Activated CD8-positive, alpha-beta memory T cell treated with anti-CD3 and anti-CD28 coated beads, Interleukin-2, amount 50 U/mL, for 1 hour (primary cell): ENCODE results near the gene JUND.

Experiments
- DNase-seq: peaks from one replicate; pipeline ENCODE4 v3.0.0-alpha.2; 2020; ENCODE audit errors: extremely low read depth

Gene JUND

GRCh38 chr19:18290302-18291018, 9.0 kb upstream of the JUND start:
- DNase-seq, result peak; percentile 79

GRCh38 chr19:18289471-18290301, 8.3 kb upstream of the JUND start:
- DNase-seq, result no peak

GRCh38 chr19:18287836-18288772, 6.7 kb upstream of the JUND start:
- DNase-seq, result no peak

- DNase-seq, result no peak
Measured at GRCh38 chr19:18286973-18287635, 5.7 kb upstream of the JUND start.

GRCh38 chr19:18284712-18285360, 3.4 kb upstream of the JUND start:
- DNase-seq, result no peak

GRCh38 chr19:18283338-18283737, 1.9 kb upstream of the JUND start:
- no peak for DNase-seq

- no peak for DNase-seq
Measured at GRCh38 chr19:18282788-18283141, 1.3 kb upstream of the JUND start.

GRCh38 chr19:18282021-18282787, 782 bp upstream of the JUND start:
- DNase-seq, result no peak

GRCh38 chr19:18280247-18281081, 958 bp downstream of the JUND start:
- no peak for DNase-seq

GRCh38 chr19:18279516-18280246, 1.7 kb downstream of the JUND start:
- DNase-seq, result no peak

GRCh38 chr19:18279266-18279515, 2.2 kb downstream of the JUND start:
- DNase-seq, result no peak

GRCh38 chr19:18278521-18279265, 2.7 kb downstream of the JUND start:
- no peak for DNase-seq

- DNase-seq, result no peak
Measured at GRCh38 chr19:18274781-18275356, 6.6 kb downstream of the JUND start.

- no peak for DNase-seq
Measured at GRCh38 chr19:18274219-18274780, 7.1 kb downstream of the JUND start, which contains the start of gene IQCN. IQCN (minus strand) TSS chr19:18274452; CDS start chr19:18269478, 4,974 bp downstream.

GRCh38 chr19:18273561-18274218, 7.7 kb downstream of the JUND start:
- DNase-seq, result no peak

GRCh38 chr19:18271433-18271841, 10.0 kb downstream of the JUND start:
- no peak for DNase-seq

- DNase-seq, result no peak
Measured at GRCh38 chr19:18270326-18270725, 11.1 kb downstream of the JUND start.
